ENCODE measurements around the gene CCDC13. TPM values are rescaled to one million over a fixed set of nuclear protein-coding genes. Genes with fewer than 3 reads are reported as not detected.

Gene CCDC13
- total and polyA plus RNA-seq, 2 of the 13 experiments (the other 11 are each of a cell fraction or from before 2014, with no cell fraction given): 0.22 to 0.51 TPM

- peak; percentile 92 for TF ChIP-seq PRDM15 (CRISPR knock-in tag; IDR thresholded peaks at IDR 0.05)
- TF ChIP-seq, protein P1, sequence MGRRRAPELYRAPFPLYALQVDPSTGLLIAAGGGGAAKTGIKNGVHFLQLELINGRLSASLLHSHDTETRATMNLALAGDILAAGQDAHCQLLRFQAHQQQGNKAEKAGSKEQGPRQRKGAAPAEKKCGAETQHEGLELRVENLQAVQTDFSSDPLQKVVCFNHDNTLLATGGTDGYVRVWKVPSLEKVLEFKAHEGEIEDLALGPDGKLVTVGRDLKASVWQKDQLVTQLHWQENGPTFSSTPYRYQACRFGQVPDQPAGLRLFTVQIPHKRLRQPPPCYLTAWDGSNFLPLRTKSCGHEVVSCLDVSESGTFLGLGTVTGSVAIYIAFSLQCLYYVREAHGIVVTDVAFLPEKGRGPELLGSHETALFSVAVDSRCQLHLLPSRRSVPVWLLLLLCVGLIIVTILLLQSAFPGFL (CRISPR knock-in tag; IDR thresholded peaks at IDR 0.05): no peak
- TF ChIP-seq ZNF878 (CRISPR knock-in tag; IDR thresholded peaks at IDR 0.05): no peak; the same call in 1 of the 2 replicates
- TF ChIP-seq SP4 (CRISPR knock-in tag; IDR thresholded peaks at IDR 0.05): no peak; the same call in 1 of the 2 replicates
- TF ChIP-seq ZNF747 (CRISPR knock-in tag; IDR thresholded peaks at IDR 0.05; ENCODE audit: borderline replicate concordance): no peak
- no peak for TF ChIP-seq MIER2 (CRISPR knock-in tag; IDR thresholded peaks at IDR 0.05)
- peak; percentile 4; the same call in 1 of the 2 replicates for TF ChIP-seq ELF3 (CRISPR knock-in tag; IDR thresholded peaks at IDR 0.05)
- TF ChIP-seq ZNF530 (CRISPR knock-in tag; IDR thresholded peaks at IDR 0.05; ENCODE audit: low read depth): no peak
- no peak for TF ChIP-seq RFX1 (IDR thresholded peaks at IDR 0.05)
- no peak for TF ChIP-seq EED (CRISPR knock-in tag; IDR thresholded peaks at IDR 0.05)
- TF ChIP-seq ZBTB49 (CRISPR knock-in tag; IDR thresholded peaks at IDR 0.05; ENCODE audit: borderline replicate concordance): no peak
- no peak for TF ChIP-seq ZNF576 (CRISPR knock-in tag; IDR thresholded peaks at IDR 0.05)
- TF ChIP-seq HDAC1 (CRISPR knock-in tag; IDR thresholded peaks at IDR 0.05): peak; percentile 51; the same call in 1 of the 2 replicates
- TF ChIP-seq HOXA7 (CRISPR knock-in tag; IDR thresholded peaks at IDR 0.05): no peak
- 0 out of 2 replicates have a peak, but pooled peaks have one; percentile 59 for TF ChIP-seq ZSCAN29 (CRISPR knock-in tag; conservative IDR thresholded peaks at IDR 0.05)
- no peak for TF ChIP-seq ZNF335 (CRISPR knock-in tag; IDR thresholded peaks at IDR 0.05)
- no peak for TF ChIP-seq ZNF207 (IDR thresholded peaks at IDR 0.05; ENCODE audit: borderline replicate concordance)
- no peak for TF ChIP-seq DDIT3 (CRISPR knock-in tag; IDR thresholded peaks at IDR 0.05)
- TF ChIP-seq PAF1 (CRISPR knock-in tag; IDR thresholded peaks at IDR 0.05): no peak
- TF ChIP-seq ZBTB37 (CRISPR knock-in tag; IDR thresholded peaks at IDR 0.05): no peak
- peak; percentile 55; the same call in 1 of the 2 replicates for TF ChIP-seq REPIN1 (CRISPR knock-in tag; IDR thresholded peaks at IDR 0.05; ENCODE audit: borderline replicate concordance, low read depth)
- TF ChIP-seq SNAPC2 (CRISPR knock-in tag; IDR thresholded peaks at IDR 0.05): no peak
These were observed 30.5 kb upstream of the CCDC13 start (continued) for GRCh38 chr3:42803414-42804105.

All from HepG2 (cell line).